Measurements from ENCODE around the gene DAPK2.

The DAPK2 gene

DNA sequence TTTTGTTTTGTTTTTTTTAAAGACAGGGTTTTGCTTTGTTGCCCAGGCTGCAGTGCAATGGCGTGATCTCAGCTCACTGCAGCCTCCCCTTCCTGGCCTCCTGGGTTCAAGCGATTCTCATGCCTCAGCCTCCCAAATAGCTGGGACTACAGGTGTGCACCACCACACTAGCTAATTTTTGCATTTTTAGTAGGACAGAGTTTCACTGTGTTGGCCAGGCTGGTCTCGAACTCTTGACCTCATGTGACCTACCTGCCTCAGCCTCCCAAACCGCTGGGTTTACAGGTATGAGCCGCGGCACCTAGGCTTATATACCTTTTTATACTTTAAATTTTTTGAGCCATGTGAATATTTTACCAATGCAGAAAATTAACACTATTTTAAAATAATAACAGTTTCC is 155.7 kb downstream of the DAPK2 start:
- Mint-ChIP-seq H3K4me1 (peaks cover 45% of the 10 kb centered on the region), H3K27me3 (ENCODE audit: low read depth, poor library complexity) (peaks cover 6% of the 10 kb centered on the region)

DNA sequence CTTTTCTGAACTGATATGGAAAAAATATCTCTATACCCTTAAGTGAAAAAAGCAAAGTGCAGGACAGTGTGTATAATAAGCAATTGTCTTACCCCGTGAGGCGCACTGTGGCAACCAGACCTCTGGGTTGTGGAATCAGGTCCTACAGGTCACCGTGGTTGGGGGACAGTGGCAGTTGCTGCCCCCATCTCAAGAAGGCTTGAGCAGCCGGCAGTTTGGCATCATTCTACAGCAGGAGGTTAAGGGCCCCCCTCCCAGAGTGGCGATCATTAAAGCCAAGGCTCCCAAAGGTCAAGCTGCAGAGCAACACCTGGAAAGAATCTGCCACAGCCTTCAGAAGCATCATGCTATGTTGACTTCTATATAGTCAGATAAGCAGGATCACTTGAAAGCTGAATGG is 156.5 kb downstream of the DAPK2 start:
- H3K9me3 Mint-ChIP-seq = no peaks in the 10 kb centered on the region
- H3K4me1 Mint-ChIP-seq = peaks cover 37% of the 10 kb centered on the region
- TF ChIP-seq, protein P1, sequence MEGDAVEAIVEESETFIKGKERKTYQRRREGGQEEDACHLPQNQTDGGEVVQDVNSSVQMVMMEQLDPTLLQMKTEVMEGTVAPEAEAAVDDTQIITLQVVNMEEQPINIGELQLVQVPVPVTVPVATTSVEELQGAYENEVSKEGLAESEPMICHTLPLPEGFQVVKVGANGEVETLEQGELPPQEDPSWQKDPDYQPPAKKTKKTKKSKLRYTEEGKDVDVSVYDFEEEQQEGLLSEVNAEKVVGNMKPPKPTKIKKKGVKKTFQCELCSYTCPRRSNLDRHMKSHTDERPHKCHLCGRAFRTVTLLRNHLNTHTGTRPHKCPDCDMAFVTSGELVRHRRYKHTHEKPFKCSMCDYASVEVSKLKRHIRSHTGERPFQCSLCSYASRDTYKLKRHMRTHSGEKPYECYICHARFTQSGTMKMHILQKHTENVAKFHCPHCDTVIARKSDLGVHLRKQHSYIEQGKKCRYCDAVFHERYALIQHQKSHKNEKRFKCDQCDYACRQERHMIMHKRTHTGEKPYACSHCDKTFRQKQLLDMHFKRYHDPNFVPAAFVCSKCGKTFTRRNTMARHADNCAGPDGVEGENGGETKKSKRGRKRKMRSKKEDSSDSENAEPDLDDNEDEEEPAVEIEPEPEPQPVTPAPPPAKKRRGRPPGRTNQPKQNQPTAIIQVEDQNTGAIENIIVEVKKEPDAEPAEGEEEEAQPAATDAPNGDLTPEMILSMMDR (IDR thresholded peaks at IDR 0.05) = no peak
- H3K4me3 Mint-ChIP-seq = no peak overlapping the region
- H3K27me3 Mint-ChIP-seq (ENCODE audit: low read depth, poor library complexity) = peaks cover 3% of the 10 kb centered on the region
- DNase-seq = no peak
- no peak overlapping the region for H3K27ac Mint-ChIP-seq
- no peaks in the 10 kb centered on the region for H3K36me3 Mint-ChIP-seq (ENCODE audit: low read depth)

More for the DNA sequence above, 155.7 kb downstream of the DAPK2 start:
- DNase-seq = no peak
- Mint-ChIP-seq H3K36me3 (ENCODE audit: low read depth) (no peaks in the 10 kb centered on the region), H3K4me3 (no peak overlapping the region), H3K9me3 (no peaks in the 10 kb centered on the region), H3K27ac (no peak overlapping the region)
- TF ChIP-seq, protein P1 (IDR thresholded peaks at IDR 0.05) = no peak

DNA sequence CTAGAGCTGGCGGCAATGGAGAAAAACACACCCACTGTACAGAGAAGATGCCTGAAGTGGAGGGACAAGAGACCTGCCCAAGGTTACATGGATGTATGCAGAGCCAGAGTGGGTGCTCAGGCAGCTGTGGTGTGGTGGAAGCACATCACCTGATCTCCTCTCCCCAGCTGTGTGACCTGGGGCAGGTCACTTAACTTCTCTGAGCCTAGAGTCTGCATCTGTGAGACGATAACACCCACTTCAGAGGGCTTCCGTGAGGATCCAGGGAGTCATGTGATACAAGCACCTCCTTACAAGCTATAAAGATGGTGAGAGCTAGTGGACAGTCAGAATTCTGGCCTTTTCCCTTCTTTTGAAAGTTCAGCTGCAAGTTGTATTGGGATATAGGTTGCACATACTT is 157.5 kb downstream of the DAPK2 start:
- Mint-ChIP-seq H3K27ac (no peak overlapping the region), H3K4me3 (no peak overlapping the region), H3K4me1 (peaks cover 35% of the 10 kb centered on the region), H3K27me3 (ENCODE audit: low read depth, poor library complexity) (peaks cover 3% of the 10 kb centered on the region), H3K9me3 (no peaks in the 10 kb centered on the region), H3K36me3 (ENCODE audit: low read depth) (no peaks in the 10 kb centered on the region)
- DNase-seq = no peak
- TF ChIP-seq, protein P1 (IDR thresholded peaks at IDR 0.05) = no peak

DNA sequence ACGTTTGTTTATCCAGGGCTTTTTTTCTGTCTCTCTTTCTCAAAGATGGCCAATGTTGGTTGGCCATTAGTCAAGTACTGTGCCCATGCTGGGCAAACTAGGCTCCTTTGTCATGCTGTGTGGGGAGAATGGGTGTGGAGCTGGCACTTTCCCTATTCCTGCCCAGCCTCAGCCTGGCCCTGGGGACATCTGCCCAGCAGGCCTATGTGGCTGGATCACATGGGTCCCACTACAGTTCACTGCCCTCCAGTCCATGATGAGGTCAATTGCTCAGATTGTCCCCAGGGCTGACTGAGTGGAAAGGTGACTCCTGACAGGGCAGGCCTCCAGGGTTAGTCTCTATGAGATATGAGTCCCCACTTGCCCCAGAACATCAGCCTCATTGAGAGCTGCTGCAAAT is 158.1 kb downstream of the DAPK2 start:
- no peak for DNase-seq
- H3K4me3 Mint-ChIP-seq = no peak overlapping the region
- peaks cover 29% of the 10 kb centered on the region for H3K4me1 Mint-ChIP-seq
- peaks cover 3% of the 10 kb centered on the region for H3K27me3 Mint-ChIP-seq (ENCODE audit: low read depth, poor library complexity)
- TF ChIP-seq, protein P1 (IDR thresholded peaks at IDR 0.05) = no peak
- H3K27ac Mint-ChIP-seq = no peak overlapping the region
- H3K9me3 Mint-ChIP-seq = no peaks in the 10 kb centered on the region
- no peaks in the 10 kb centered on the region for H3K36me3 Mint-ChIP-seq (ENCODE audit: low read depth)

DNA sequence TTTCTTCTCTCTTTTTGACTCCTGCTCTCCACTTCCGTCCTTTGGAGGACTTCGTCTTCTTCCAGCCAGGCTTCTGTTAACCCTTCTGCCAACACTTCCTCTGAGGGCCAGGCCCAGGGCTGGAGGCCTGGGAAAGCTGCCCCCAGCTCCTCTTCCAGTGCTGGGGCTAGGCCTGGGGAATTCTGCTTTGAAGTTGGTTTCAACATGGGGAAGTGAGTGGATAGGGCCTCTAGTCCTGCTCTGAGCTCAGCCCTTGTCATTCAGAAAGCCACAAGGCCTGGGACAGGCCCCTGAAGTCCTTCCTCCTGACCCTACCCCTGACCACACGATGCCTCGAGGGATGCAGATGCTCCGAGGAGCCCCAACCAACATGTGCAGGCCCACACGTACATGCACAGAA is 158.7 kb downstream of the DAPK2 start:
- Mint-ChIP-seq H3K27ac (no peak overlapping the region), H3K4me3 (no peak overlapping the region), H3K4me1 (peaks cover 23% of the 10 kb centered on the region), H3K36me3 (ENCODE audit: low read depth) (no peaks in the 10 kb centered on the region), H3K9me3 (no peaks in the 10 kb centered on the region), H3K27me3 (ENCODE audit: low read depth, poor library complexity) (no peaks in the 10 kb centered on the region)
- DNase-seq = no peak
- TF ChIP-seq, protein P1 (IDR thresholded peaks at IDR 0.05) = no peak

DNA sequence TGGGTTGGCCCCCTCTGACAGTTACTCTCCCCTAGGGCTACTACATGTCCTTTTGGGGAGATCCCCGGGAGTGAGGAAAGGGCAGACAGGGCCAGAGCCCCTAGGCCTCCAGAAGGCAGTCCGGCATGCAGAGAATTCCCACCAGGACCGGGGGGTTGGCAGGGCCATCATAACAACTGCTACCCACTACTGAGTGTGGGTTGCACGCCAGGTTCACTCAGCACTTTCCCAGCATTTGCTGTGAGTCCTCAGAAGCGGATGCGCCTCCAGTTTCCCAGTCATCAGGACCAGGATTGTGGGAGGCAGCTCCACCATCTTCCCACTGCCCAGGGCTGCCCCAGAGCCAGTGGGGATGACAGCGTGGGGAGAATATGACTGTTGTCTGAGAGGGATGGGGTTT is 161.3 kb downstream of the DAPK2 start:
- H3K27me3 Mint-ChIP-seq (ENCODE audit: low read depth, poor library complexity) = no peaks in the 10 kb centered on the region
- TF ChIP-seq, protein P1 (IDR thresholded peaks at IDR 0.05) = no peak
- H3K4me3 Mint-ChIP-seq = no peak overlapping the region
- H3K27ac Mint-ChIP-seq = no peak overlapping the region
- H3K36me3 Mint-ChIP-seq (ENCODE audit: low read depth) = no peaks in the 10 kb centered on the region
- no peak for DNase-seq
- peaks cover 8% of the 10 kb centered on the region for H3K4me1 Mint-ChIP-seq
- H3K9me3 Mint-ChIP-seq = no peaks in the 10 kb centered on the region

Measured in nephron progenitor cell (in vitro differentiated cells).